Fibroblast of mammary gland (primary cell): ENCODE results near the gene AQP7.
A peak's percentile ranks its signal among the peaks of the same experiment; 100 is the strongest.
"Not testable (repeated sequence)": the region's sequence is repeated elsewhere in the genome, so short reads cannot be mapped to it uniquely, and the experiment has no call there.

ENCODE experiments used
- DNase-seq: peaks from one replicate; pipeline ENCODE4 v3.0.0-alpha.2; 2010; ENCODE audit warnings: low read depth
- H3K4me3 ChIP-seq: 2 replicates; pipeline ENCODE4 v1.5.1; 2011; ENCODE audit warnings: low read depth, mild to moderate bottlenecking, low read length, moderate library complexity; ENCODE audit not compliant: control insufficient read depth
- CTCF ChIP-seq: conservative IDR thresholded peaks from 2 replicates; pipeline ENCODE4 v1.5.1; 2011; ENCODE audit warnings: low read depth, low read length, inconsistent platforms; ENCODE audit not compliant: control insufficient read depth, insufficient read depth

AQP7 gene

GRCh38 chr9:33393581-33393980 lies 8.8 kb downstream of the AQP7 start:
- no peak for TF ChIP-seq CTCF
- no peak for DNase-seq
- no peak overlapping the region for H3K4me3 ChIP-seq

- not testable (repeated sequence) for H3K4me3 ChIP-seq
Measured at GRCh38 chr9:33392591-33393021, 9.8 kb downstream of the AQP7 start.

GRCh38 chr9:33391111-33391771 lies 11.1 kb downstream of the AQP7 start:
- DNase-seq, result peak; percentile 98
- not testable (repeated sequence) for H3K4me3 ChIP-seq

More at GRCh38 chr9:33392591-33393021, 9.8 kb downstream of the AQP7 start:
- not testable (repeated sequence) for DNase-seq

- H3K4me3 ChIP-seq, result no peak overlapping the region
- no peak for DNase-seq
- no peak for TF ChIP-seq CTCF
Measured at GRCh38 chr9:33388110-33388994, 14.0 kb downstream of the AQP7 start.

- not testable (repeated sequence) for H3K4me3 ChIP-seq, DNase-seq
Measured at GRCh38 chr9:33386998-33387397, 15.4 kb downstream of the AQP7 start.

- not testable (repeated sequence) for DNase-seq, H3K4me3 ChIP-seq
Measured at GRCh38 chr9:33386641-33386996, 15.7 kb downstream of the AQP7 start.

GRCh38 chr9:33385979-33386640 lies 16.3 kb downstream of the AQP7 start:
- H3K4me3 ChIP-seq, DNase-seq: not testable (repeated sequence)

- DNase-seq, H3K4me3 ChIP-seq: not testable (repeated sequence)
Measured at GRCh38 chr9:33385536-33385935, 16.8 kb downstream of the AQP7 start.

GRCh38 chr9:33383396-33383795 lies 19.0 kb downstream of the AQP7 start:
- H3K4me3 ChIP-seq, DNase-seq: not testable (repeated sequence)

- DNase-seq, H3K4me3 ChIP-seq: not testable (repeated sequence)
Measured at GRCh38 chr9:33382397-33382796, 20.0 kb downstream of the AQP7 start.

- DNase-seq, result no peak
- no peak overlapping the region for H3K4me3 ChIP-seq
- TF ChIP-seq CTCF, result no peak
Measured at GRCh38 chr9:33381231-33381791, 21.1 kb downstream of the AQP7 start.
